Measurements from ENCODE around the gene NOL6. TPM values are rescaled to one million over a fixed set of nuclear protein-coding genes. Genes with fewer than 3 reads are reported as not detected.
A peak's percentile ranks its signal among the peaks of the same experiment; 100 is the strongest.

The NOL6 gene
- total and polyA plus RNA-seq, 2 of the 13 experiments (the other 11 are each of a cell fraction or from before 2014, with no cell fraction given): 17.0 to 30.2 TPM

DNA sequence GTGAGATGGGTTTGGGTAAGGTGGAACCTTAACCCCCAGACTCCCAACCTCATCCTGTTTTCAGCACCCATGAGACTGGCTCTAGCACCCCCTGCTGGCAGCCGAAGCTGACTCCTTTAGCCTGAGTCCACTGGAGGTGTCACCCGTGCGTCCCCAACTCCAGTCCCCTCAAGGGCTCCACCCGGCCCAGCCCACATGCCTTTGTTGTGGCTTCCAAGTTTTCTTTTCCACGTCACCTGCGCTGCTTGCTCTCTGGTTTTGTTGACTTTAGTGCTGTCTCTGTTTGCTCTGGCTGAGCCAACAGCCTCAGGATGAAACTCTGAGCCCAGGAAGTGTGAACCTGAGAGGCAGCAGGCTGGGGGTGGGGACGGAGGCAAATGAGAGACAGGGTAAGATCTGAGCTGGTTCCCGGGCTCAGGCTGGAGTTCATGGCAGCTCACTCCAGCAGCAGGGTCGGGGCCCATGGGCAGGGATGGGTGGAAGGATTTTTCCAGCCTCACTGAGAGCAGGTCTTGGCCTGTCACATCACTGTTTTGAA lies 58.2 kb downstream of the NOL6 start (continued):
- TF ChIP-seq HNRNPK (IDR thresholded peaks at IDR 0.05; ENCODE audit: low read depth, low read length, poor library complexity, severe bottlenecking): no peak
- no peak for TF ChIP-seq ZNF75D (CRISPR knock-in tag; IDR thresholded peaks at IDR 0.05; ENCODE audit: borderline replicate concordance)
- TF ChIP-seq ZNF746 (CRISPR knock-in tag; IDR thresholded peaks at IDR 0.05): peak; percentile 90
- TF ChIP-seq ARNTL (CRISPR knock-in tag; IDR thresholded peaks at IDR 0.05): peak; percentile 96
- TF ChIP-seq MIXL1 (CRISPR knock-in tag; IDR thresholded peaks at IDR 0.05): peak; percentile 95
- TF ChIP-seq ZNF576 (CRISPR knock-in tag; IDR thresholded peaks at IDR 0.05): 0 out of 2 replicates have a peak, but pooled peaks have one; percentile 29
- peak; percentile 90 for TF ChIP-seq TRIM24 (CRISPR knock-in tag; IDR thresholded peaks at IDR 0.05)
- TF ChIP-seq, protein P1, sequence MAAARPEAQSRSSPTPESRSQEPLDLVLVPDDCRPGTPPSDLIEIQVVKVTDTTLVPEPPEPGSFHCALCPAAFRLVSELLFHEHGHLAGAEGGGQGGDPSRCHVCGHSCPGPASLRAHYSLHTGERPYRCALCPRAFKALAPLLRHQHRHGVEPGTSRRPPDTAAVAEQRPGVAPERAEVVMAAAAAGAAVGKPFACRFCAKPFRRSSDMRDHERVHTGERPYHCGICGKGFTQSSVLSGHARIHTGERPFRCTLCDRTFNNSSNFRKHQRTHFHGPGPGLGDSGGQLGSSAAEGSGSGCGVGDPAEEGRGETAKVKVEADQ (CRISPR knock-in tag; IDR thresholded peaks at IDR 0.05; ENCODE audit: borderline replicate concordance): peak; percentile 62
- 0 out of 2 replicates have a peak, but pooled peaks have one; percentile 65 for TF ChIP-seq KLF9 (CRISPR knock-in tag; IDR thresholded peaks at IDR 0.05; ENCODE audit: low read depth)
- TF ChIP-seq ZBTB8A (CRISPR knock-in tag; IDR thresholded peaks at IDR 0.05; ENCODE audit: borderline replicate concordance, low read depth): no peak
- no peak for TF ChIP-seq HCFC1 (IDR thresholded peaks at IDR 0.05; ENCODE audit: low read depth, low read length)
- TF ChIP-seq NONO (IDR thresholded peaks at IDR 0.05): no peak
- TF ChIP-seq NONO (CRISPR knock-in tag; conservative IDR thresholded peaks at IDR 0.05): peak; percentile 100
- peak; percentile 97 for TF ChIP-seq ZNF768 (CRISPR knock-in tag; IDR thresholded peaks at IDR 0.05)
- TF ChIP-seq, protein P2, sequence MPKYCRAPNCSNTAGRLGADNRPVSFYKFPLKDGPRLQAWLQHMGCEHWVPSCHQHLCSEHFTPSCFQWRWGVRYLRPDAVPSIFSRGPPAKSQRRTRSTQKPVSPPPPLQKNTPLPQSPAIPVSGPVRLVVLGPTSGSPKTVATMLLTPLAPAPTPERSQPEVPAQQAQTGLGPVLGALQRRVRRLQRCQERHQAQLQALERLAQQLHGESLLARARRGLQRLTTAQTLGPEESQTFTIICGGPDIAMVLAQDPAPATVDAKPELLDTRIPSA (CRISPR knock-in tag; IDR thresholded peaks at IDR 0.05; ENCODE audit: borderline replicate concordance): no peak
- TF ChIP-seq ZSCAN30 (CRISPR knock-in tag; IDR thresholded peaks at IDR 0.05): no peak
- TF ChIP-seq ZZZ3 (CRISPR knock-in tag; IDR thresholded peaks at IDR 0.05; ENCODE audit: borderline replicate concordance): no peak
- TF ChIP-seq ARID3A (IDR thresholded peaks at IDR 0.05; ENCODE audit: low read depth, low read length): peak; percentile 12; the same call in 1 of the 2 replicates
- TF ChIP-seq TIGD3 (CRISPR knock-in tag; IDR thresholded peaks at IDR 0.05; ENCODE audit: borderline replicate concordance): no peak
- TF ChIP-seq, protein P3, sequence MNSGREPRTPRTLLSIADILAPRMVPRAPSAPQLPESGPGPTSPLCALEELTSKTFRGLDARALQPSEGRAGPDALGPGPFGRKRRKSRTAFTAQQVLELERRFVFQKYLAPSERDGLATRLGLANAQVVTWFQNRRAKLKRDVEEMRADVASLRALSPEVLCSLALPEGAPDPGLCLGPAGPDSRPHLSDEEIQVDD (CRISPR knock-in tag; IDR thresholded peaks at IDR 0.05; ENCODE audit: borderline replicate concordance): no peak
- peak; percentile 84 for TF ChIP-seq CEBPG (CRISPR knock-in tag; IDR thresholded peaks at IDR 0.05)
- TF ChIP-seq ZFY (CRISPR knock-in tag; IDR thresholded peaks at IDR 0.05): peak; percentile 54; the same call in 1 of the 2 replicates
- no peak; the same call in none of the 2 replicates for TF ChIP-seq ZNF543 (CRISPR knock-in tag; IDR thresholded peaks at IDR 0.05)

All from HepG2 (cell line).